ENCODE measurements around the gene SLC25A6. TPM values are rescaled to one million over a fixed set of nuclear protein-coding genes. Genes with fewer than 3 reads are reported as not detected.

The SLC25A6 gene
- total RNA-seq, 1 experiment from 2014 or later, result 455 TPM

DNA sequence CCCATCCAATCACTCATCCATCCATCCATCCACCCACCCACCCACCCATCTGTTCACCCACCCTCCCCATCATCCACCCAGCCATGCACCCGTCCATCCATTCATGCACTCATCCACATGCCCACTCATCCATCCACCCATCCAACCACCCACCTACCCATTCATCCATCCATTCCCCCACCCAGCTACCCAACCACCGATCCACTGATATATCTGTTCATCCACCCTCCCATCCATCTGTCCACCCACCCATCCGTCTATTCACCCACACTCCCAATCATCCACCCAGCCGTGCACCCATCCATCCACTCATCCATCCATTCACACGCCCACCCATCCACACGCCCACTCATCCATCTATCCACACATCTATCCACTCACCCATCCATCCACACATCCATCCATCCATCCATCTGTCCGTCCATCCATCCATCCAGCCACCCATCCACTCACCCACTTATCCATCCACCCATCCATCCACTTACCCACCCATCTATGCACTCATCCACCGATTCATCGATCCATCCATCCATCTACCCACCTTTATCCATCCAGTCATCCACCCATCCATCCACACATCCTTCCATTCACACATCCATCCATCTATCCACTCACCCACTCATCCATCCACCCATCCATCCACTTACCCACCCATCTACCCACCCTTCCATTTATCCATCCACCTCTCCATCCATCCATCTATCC lies 32.4 kb upstream of the SLC25A6 start:
- Histone ChIP-seq H3K36me3 (ENCODE audit: control insufficient read depth, insufficient read depth, low read length) (no peaks in the 10 kb centered on the region; the same call in 1 of the 2 replicates), H3K4me3 (ENCODE audit: low read depth, low read length) (no peak overlapping the region), H3K4me1 (no peaks in the 10 kb centered on the region), H3K9me3 (peaks cover 21% of the 10 kb centered on the region), H3K27me3 (replicated peaks; ENCODE audit: control insufficient read depth, insufficient read depth, low read length) (no peaks in the 10 kb centered on the region)
- intact Hi-C loops (cut with micrococcal nuclease; ENCODE audit: unreplicated experiment), result no loop called here
- Mint-ChIP-seq H3K27me3 (ENCODE audit: insufficient read depth, unreplicated experiment) (no peaks in the 10 kb centered on the region), H3K9me3 (ENCODE audit: unreplicated experiment) (peaks cover 36% of the 10 kb centered on the region), H3K36me3 (ENCODE audit: insufficient read depth, unreplicated experiment) (peaks cover 80% of the 10 kb centered on the region), H3K27ac (ENCODE audit: unreplicated experiment) (no peak overlapping the region), H3K4me1 (ENCODE audit: low read depth, unreplicated experiment) (peaks cover 9% of the 10 kb centered on the region), H3K4me3 (ENCODE audit: unreplicated experiment) (no peak overlapping the region)
- BruUV-seq (replicated peaks), result no TSS peak
- ChIA-PET POLR2A (no interaction called here), CTCF (no interaction called here)
- TF ChIP-seq, protein P1, sequence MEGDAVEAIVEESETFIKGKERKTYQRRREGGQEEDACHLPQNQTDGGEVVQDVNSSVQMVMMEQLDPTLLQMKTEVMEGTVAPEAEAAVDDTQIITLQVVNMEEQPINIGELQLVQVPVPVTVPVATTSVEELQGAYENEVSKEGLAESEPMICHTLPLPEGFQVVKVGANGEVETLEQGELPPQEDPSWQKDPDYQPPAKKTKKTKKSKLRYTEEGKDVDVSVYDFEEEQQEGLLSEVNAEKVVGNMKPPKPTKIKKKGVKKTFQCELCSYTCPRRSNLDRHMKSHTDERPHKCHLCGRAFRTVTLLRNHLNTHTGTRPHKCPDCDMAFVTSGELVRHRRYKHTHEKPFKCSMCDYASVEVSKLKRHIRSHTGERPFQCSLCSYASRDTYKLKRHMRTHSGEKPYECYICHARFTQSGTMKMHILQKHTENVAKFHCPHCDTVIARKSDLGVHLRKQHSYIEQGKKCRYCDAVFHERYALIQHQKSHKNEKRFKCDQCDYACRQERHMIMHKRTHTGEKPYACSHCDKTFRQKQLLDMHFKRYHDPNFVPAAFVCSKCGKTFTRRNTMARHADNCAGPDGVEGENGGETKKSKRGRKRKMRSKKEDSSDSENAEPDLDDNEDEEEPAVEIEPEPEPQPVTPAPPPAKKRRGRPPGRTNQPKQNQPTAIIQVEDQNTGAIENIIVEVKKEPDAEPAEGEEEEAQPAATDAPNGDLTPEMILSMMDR (IDR thresholded peaks at IDR 0.05; ENCODE audit: insufficient read depth in 1 of 2, low read depth in 1 of 2, low read length in 1 of 2, severe bottlenecking in 1 of 2, unreplicated experiment in 1 of 2), result no peak
- DNase-seq, result no peak

DNA sequence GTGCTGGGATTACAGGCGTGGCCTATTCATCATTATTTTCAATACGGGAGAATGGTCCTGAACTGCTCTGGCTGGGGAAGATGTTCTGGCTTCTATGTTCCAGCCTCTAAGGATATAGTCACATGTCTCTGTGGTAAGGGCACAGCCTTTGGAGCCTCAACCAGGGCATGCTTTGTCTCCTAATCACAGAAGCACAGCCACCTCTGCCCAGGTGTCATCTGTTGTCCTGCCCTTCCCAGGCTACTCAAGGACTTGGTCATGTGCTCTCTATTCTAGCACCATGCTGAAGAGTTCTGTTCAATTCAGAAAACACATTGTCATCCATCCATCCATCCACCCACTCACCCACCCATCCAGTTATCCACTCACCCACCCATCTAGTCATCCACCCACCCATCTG lies 31.3 kb upstream of the SLC25A6 start:
- Histone ChIP-seq H3K4me3 (ENCODE audit: low read depth, low read length) (no peak overlapping the region), H3K4me1 (no peaks in the 10 kb centered on the region), H3K9me3 (peaks cover 21% of the 10 kb centered on the region), H3K27me3 (replicated peaks; ENCODE audit: control insufficient read depth, insufficient read depth, low read length) (no peaks in the 10 kb centered on the region), H3K36me3 (ENCODE audit: control insufficient read depth, insufficient read depth, low read length) (no peaks in the 10 kb centered on the region; the same call in none of the 2 replicates)
- TF ChIP-seq, protein P1 (IDR thresholded peaks at IDR 0.05; ENCODE audit: insufficient read depth in 1 of 2, low read depth in 1 of 2, low read length in 1 of 2, severe bottlenecking in 1 of 2, unreplicated experiment in 1 of 2), result no peak
- ChIA-PET POLR2A (no interaction called here), CTCF (no interaction called here)
- H3K4me3 Mint-ChIP-seq (ENCODE audit: unreplicated experiment), result no peak overlapping the region
- H3K4me1 Mint-ChIP-seq (ENCODE audit: low read depth, unreplicated experiment), result peaks cover 9% of the 10 kb centered on the region
- H3K27me3 Mint-ChIP-seq (ENCODE audit: insufficient read depth, unreplicated experiment), result no peaks in the 10 kb centered on the region
- no TSS peak for BruUV-seq (replicated peaks)
- H3K9me3 Mint-ChIP-seq (ENCODE audit: unreplicated experiment), result peaks cover 36% of the 10 kb centered on the region
- no peak for DNase-seq
- intact Hi-C loops (cut with micrococcal nuclease; ENCODE audit: unreplicated experiment), result no loop called here
- peaks cover 81% of the 10 kb centered on the region for H3K36me3 Mint-ChIP-seq (ENCODE audit: insufficient read depth, unreplicated experiment)
- no peak overlapping the region for H3K27ac Mint-ChIP-seq (ENCODE audit: unreplicated experiment)

DNA sequence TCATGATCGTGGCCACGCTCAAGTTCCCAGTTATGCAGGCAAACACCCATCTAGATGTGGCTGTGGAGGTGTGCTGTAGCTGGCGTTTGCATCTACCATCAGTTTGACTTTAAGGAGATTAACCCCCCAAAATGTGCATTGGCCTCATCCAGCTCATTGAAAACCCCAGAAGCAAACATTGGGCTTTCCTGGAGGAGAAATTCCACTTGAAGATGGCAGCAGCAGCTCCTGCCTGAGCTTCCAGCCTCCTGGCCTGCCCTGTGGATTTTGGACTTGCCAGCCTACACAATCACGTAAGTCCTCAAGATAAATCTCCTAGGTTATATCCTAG lies 30.2 kb upstream of the SLC25A6 start:
- ChIA-PET CTCF (no interaction called here), POLR2A (no interaction called here)
- Histone ChIP-seq H3K36me3 (ENCODE audit: control insufficient read depth, insufficient read depth, low read length) (peaks cover 2% of the 10 kb centered on the region), H3K4me1 (no peaks in the 10 kb centered on the region), H3K9me3 (peaks cover 21% of the 10 kb centered on the region), H3K27me3 (replicated peaks; ENCODE audit: control insufficient read depth, insufficient read depth, low read length) (no peaks in the 10 kb centered on the region), H3K4me3 (ENCODE audit: low read depth, low read length) (no peak overlapping the region)
- peaks cover 36% of the 10 kb centered on the region for H3K9me3 Mint-ChIP-seq (ENCODE audit: unreplicated experiment)
- H3K27me3 Mint-ChIP-seq (ENCODE audit: insufficient read depth, unreplicated experiment), result no peaks in the 10 kb centered on the region
- no TSS peak for BruUV-seq (replicated peaks)
- H3K27ac Mint-ChIP-seq (ENCODE audit: unreplicated experiment), result no peak overlapping the region
- peaks cover 76% of the 10 kb centered on the region for H3K36me3 Mint-ChIP-seq (ENCODE audit: insufficient read depth, unreplicated experiment)
- TF ChIP-seq, protein P1 (IDR thresholded peaks at IDR 0.05; ENCODE audit: insufficient read depth in 1 of 2, low read depth in 1 of 2, low read length in 1 of 2, severe bottlenecking in 1 of 2, unreplicated experiment in 1 of 2), result no peak
- intact Hi-C loops (cut with micrococcal nuclease; ENCODE audit: unreplicated experiment), result no loop called here
- H3K4me1 Mint-ChIP-seq (ENCODE audit: low read depth, unreplicated experiment), result peaks cover 9% of the 10 kb centered on the region
- DNase-seq, result no peak
- no peak overlapping the region for H3K4me3 Mint-ChIP-seq (ENCODE audit: unreplicated experiment)
